ENCODE results near the gene TARBP1. TPM values are rescaled to one million over a fixed set of nuclear protein-coding genes. Genes with fewer than 3 reads are reported as not detected.

TARBP1 gene
- polyA plus RNA-seq, 1 donor from 2014 or later, result 267 TPM

DNA sequence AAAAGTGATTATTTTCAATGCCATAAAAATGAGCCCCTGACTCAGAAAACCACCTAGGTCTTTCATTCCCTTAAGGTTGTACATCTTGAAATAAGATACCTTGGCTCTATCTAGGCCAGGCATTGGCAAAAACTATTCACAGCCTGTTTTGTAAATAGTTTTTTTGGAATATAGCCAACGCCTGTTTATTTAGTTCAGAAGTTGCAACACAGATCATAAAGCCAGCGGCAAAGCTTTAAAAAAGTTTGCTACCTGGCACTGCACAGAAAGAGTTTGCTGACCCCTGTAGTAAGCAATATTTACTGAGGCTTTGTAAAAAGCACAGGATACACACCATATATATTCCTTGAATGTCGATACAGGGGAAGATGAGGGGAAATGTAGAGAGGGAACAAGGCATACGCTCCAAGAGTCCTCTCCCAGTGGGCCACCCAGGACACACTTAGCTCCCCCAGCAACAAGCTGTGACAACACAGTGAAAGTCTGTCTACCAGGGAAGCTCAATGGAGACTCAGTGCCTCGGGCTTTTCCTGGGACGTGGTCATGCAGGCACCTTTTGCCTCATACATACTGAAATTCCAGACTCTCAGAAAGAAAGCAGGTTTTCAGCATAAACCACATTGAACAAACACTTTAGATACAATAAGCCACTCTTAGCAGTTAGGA is 20.5 kb downstream of the TARBP1 start:
- H3K9me2 ChIP-seq (ENCODE audit: insufficient read depth, low read length), result no peaks in the 10 kb centered on the region
- H3K27me3 ChIP-seq (ENCODE audit: insufficient read depth, low read depth, low read length), result no peaks in the 10 kb centered on the region
- H2AFZ ChIP-seq (ENCODE audit: low read depth, low read length), result no peak overlapping the region
- TF ChIP-seq EP300 (conservative IDR thresholded peaks at IDR 0.05; ENCODE audit: poor library complexity, severe bottlenecking), result no peak
- TF ChIP-seq POLR2AphosphoS5 (IDR thresholded peaks at IDR 0.05), result no peak
- TF ChIP-seq MXI1 (conservative IDR thresholded peaks at IDR 0.05; ENCODE audit: poor library complexity, severe bottlenecking), result no peak
- TF ChIP-seq, protein P1, sequence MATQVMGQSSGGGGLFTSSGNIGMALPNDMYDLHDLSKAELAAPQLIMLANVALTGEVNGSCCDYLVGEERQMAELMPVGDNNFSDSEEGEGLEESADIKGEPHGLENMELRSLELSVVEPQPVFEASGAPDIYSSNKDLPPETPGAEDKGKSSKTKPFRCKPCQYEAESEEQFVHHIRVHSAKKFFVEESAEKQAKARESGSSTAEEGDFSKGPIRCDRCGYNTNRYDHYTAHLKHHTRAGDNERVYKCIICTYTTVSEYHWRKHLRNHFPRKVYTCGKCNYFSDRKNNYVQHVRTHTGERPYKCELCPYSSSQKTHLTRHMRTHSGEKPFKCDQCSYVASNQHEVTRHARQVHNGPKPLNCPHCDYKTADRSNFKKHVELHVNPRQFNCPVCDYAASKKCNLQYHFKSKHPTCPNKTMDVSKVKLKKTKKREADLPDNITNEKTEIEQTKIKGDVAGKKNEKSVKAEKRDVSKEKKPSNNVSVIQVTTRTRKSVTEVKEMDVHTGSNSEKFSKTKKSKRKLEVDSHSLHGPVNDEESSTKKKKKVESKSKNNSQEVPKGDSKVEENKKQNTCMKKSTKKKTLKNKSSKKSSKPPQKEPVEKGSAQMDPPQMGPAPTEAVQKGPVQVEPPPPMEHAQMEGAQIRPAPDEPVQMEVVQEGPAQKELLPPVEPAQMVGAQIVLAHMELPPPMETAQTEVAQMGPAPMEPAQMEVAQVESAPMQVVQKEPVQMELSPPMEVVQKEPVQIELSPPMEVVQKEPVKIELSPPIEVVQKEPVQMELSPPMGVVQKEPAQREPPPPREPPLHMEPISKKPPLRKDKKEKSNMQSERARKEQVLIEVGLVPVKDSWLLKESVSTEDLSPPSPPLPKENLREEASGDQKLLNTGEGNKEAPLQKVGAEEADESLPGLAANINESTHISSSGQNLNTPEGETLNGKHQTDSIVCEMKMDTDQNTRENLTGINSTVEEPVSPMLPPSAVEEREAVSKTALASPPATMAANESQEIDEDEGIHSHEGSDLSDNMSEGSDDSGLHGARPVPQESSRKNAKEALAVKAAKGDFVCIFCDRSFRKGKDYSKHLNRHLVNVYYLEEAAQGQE (IDR thresholded peaks at IDR 0.05; ENCODE audit: borderline replicate concordance), result no peak
- TF ChIP-seq TAF1 (IDR thresholded peaks at IDR 0.05; ENCODE audit: low read depth), result no peak
- no peak for TF ChIP-seq SMC3 (conservative IDR thresholded peaks at IDR 0.05; ENCODE audit: poor library complexity)
- TF ChIP-seq, protein P2, sequence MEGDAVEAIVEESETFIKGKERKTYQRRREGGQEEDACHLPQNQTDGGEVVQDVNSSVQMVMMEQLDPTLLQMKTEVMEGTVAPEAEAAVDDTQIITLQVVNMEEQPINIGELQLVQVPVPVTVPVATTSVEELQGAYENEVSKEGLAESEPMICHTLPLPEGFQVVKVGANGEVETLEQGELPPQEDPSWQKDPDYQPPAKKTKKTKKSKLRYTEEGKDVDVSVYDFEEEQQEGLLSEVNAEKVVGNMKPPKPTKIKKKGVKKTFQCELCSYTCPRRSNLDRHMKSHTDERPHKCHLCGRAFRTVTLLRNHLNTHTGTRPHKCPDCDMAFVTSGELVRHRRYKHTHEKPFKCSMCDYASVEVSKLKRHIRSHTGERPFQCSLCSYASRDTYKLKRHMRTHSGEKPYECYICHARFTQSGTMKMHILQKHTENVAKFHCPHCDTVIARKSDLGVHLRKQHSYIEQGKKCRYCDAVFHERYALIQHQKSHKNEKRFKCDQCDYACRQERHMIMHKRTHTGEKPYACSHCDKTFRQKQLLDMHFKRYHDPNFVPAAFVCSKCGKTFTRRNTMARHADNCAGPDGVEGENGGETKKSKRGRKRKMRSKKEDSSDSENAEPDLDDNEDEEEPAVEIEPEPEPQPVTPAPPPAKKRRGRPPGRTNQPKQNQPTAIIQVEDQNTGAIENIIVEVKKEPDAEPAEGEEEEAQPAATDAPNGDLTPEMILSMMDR (IDR thresholded peaks at IDR 0.05; ENCODE audit: poor library complexity, severe bottlenecking), result no peak
- no peak for TF ChIP-seq RAD21 (conservative IDR thresholded peaks at IDR 0.05)
- TF ChIP-seq EZH2 (IDR thresholded peaks at IDR 0.05; ENCODE audit: borderline replicate concordance, insufficient read depth, low read length, poor library complexity, severe bottlenecking), result no peak
- no peaks in the 10 kb centered on the region for H4K20me1 ChIP-seq (ENCODE audit: insufficient read depth)
- H3K36me3 ChIP-seq (ENCODE audit: insufficient read depth, low read length), result peaks cover 30% of the 10 kb centered on the region
- no peak overlapping the region for H3K27ac ChIP-seq (ENCODE audit: low read length)
- H3K79me2 ChIP-seq (replicated peaks; ENCODE audit: insufficient read depth, low read length), result no peaks in the 10 kb centered on the region
- H3F3A ChIP-seq (ENCODE audit: insufficient read depth, low read length, poor library complexity, severe bottlenecking), result no peaks in the 10 kb centered on the region
- no peak overlapping the region for H3K9ac ChIP-seq (ENCODE audit: low read length)
- H3K4me2 ChIP-seq (ENCODE audit: low read length), result no peak overlapping the region
- no peaks in the 10 kb centered on the region for H3K9me3 ChIP-seq (ENCODE audit: low read length)
- no peak overlapping the region for H3K4me3 ChIP-seq (ENCODE audit: low read length)

DNA sequence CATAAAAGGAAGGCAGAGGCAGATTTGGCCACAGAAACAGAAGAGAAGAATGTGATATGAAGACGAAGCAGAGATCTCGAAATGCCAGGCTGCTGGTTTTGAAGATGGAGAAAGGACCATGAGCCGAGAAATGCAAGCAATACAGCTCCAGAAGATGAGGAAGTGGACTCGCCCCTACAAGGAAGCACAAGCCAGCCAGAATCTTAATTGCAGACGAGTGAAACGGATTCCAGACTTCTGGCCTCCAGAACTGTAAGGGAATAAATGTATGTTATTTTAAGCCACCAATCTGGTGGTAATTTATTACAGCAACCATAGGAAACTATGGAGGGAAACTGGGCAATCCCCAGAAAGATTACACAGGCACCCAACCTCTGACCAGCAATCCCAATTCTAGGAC is 24.1 kb downstream of the TARBP1 start:
- Histone ChIP-seq H3K4me3 (ENCODE audit: low read length) (no peak overlapping the region), H3K9me3 (ENCODE audit: low read length) (no peaks in the 10 kb centered on the region), H3K9me2 (ENCODE audit: insufficient read depth, low read length) (no peaks in the 10 kb centered on the region), H2AFZ (ENCODE audit: low read depth, low read length) (no peak overlapping the region), H3K79me2 (replicated peaks; ENCODE audit: insufficient read depth, low read length) (no peaks in the 10 kb centered on the region), H3K9ac (ENCODE audit: low read length) (no peak overlapping the region), H3F3A (ENCODE audit: insufficient read depth, low read length, poor library complexity, severe bottlenecking) (no peaks in the 10 kb centered on the region), H4K20me1 (ENCODE audit: insufficient read depth) (no peaks in the 10 kb centered on the region), H3K27me3 (ENCODE audit: insufficient read depth, low read depth, low read length) (no peaks in the 10 kb centered on the region), H3K4me2 (ENCODE audit: low read length) (no peak overlapping the region), H3K36me3 (ENCODE audit: insufficient read depth, low read length) (peaks cover 20% of the 10 kb centered on the region), H3K27ac (ENCODE audit: low read length) (no peak overlapping the region)
- TF ChIP-seq POLR2AphosphoS5 (IDR thresholded peaks at IDR 0.05), result no peak
- TF ChIP-seq EZH2 (IDR thresholded peaks at IDR 0.05; ENCODE audit: borderline replicate concordance, insufficient read depth, low read length, poor library complexity, severe bottlenecking), result no peak
- TF ChIP-seq TAF1 (IDR thresholded peaks at IDR 0.05; ENCODE audit: low read depth), result no peak
- TF ChIP-seq, protein P2 (IDR thresholded peaks at IDR 0.05; ENCODE audit: poor library complexity, severe bottlenecking), result no peak
- no peak for TF ChIP-seq MXI1 (conservative IDR thresholded peaks at IDR 0.05; ENCODE audit: poor library complexity, severe bottlenecking)
- TF ChIP-seq SMC3 (conservative IDR thresholded peaks at IDR 0.05; ENCODE audit: poor library complexity), result no peak
- TF ChIP-seq, protein P1 (IDR thresholded peaks at IDR 0.05; ENCODE audit: borderline replicate concordance), result no peak
- TF ChIP-seq EP300 (conservative IDR thresholded peaks at IDR 0.05; ENCODE audit: poor library complexity, severe bottlenecking), result no peak
- TF ChIP-seq RAD21 (conservative IDR thresholded peaks at IDR 0.05), result no peak
